Astrocyte (in vitro differentiated cells and primary cell): Measurements from ENCODE around the gene LDHD.

Source experiments
- CTCF ChIP-seq: IDR thresholded peaks from 2 replicates; pipeline ENCODE4 v1.5.1; 2011; ENCODE audit warnings: low read depth, mild to moderate bottlenecking, inconsistent platforms, low read length, moderate library complexity; ENCODE audit not compliant: insufficient read depth
- EZH2 ChIP-seq: IDR thresholded peaks from 2 replicates; pipeline ENCODE4 v1.6.1; 2012; ENCODE audit warnings: mild to moderate bottlenecking, low read length, inconsistent platforms; ENCODE audit not compliant: insufficient read depth

- TF ChIP-seq CTCF (no peak), EZH2 (no peak)
Measured at GRCh38 chr16:75101635-75102034, 14.9 kb downstream of the LDHD start.
